ENCODE results near the gene ZNF567. TPM values are rescaled to one million over a fixed set of nuclear protein-coding genes. Genes with fewer than 3 reads are reported as not detected.

The ZNF567 gene
- total RNA-seq, 1 donor from 2014 or later: 9.7 TPM

GRCh38 chr19:36750066-36750691 is 62.8 kb downstream of the ZNF567 start:
- Mint-ChIP-seq H3K27me3 (ENCODE audit: unreplicated experiment) (peaks cover 2% of the 10 kb centered on the region), H3K27ac (ENCODE audit: unreplicated experiment) (no peak overlapping the region)
- no peak for TF ChIP-seq CTCF (IDR thresholded peaks at IDR 0.05; ENCODE audit: unreplicated experiment)

More at GRCh38 chr19:36750066-36750691, 62.8 kb downstream of the ZNF567 start:
- no peak for DNase-seq (ENCODE audit: low spot score)
- peaks cover 63% of the 10 kb centered on the region for H3K9me3 Mint-ChIP-seq (ENCODE audit: unreplicated experiment)
- H3K4me1 Mint-ChIP-seq (ENCODE audit: unreplicated experiment): no peaks in the 10 kb centered on the region
- H3K4me3 Mint-ChIP-seq (ENCODE audit: unreplicated experiment): peak overlapping the region; percentile 86
- peaks cover 91% of the 10 kb centered on the region for H3K36me3 Mint-ChIP-seq (ENCODE audit: low read depth, unreplicated experiment)

Other genes starting within 250 kb of the ZNF567 start
- gene ZNF566, start 198.1 kb upstream of the ZNF567 start, total RNA-seq (ENCODE audit: unreplicated experiment): 10.4 TPM
- 20.6 TPM for gene ZNF260, start 159.3 kb upstream of the ZNF567 start, total RNA-seq (ENCODE audit: unreplicated experiment)
- gene ZNF529, start 114.3 kb upstream of the ZNF567 start, total RNA-seq (ENCODE audit: unreplicated experiment): 19.0 TPM
- 12.5 TPM for gene ZNF382, start 82.3 kb upstream of the ZNF567 start, total RNA-seq (ENCODE audit: unreplicated experiment)
- 9.2 TPM for gene ZNF461, start 20.8 kb upstream of the ZNF567 start, total RNA-seq (ENCODE audit: unreplicated experiment)
- 7.0 TPM for gene ZNF850, start 85.2 kb downstream of the ZNF567 start, total RNA-seq (ENCODE audit: unreplicated experiment)
- gene ZNF790, start 150.8 kb downstream of the ZNF567 start, total RNA-seq (ENCODE audit: unreplicated experiment): 12.3 TPM
- 9.6 TPM for gene ZNF345, start 163.3 kb downstream of the ZNF567 start, total RNA-seq (ENCODE audit: unreplicated experiment)
- 2.8 TPM for gene ZNF829, start 228.7 kb downstream of the ZNF567 start, total RNA-seq (ENCODE audit: unreplicated experiment)
- gene ZNF568, start 228.7 kb downstream of the ZNF567 start, total RNA-seq (ENCODE audit: unreplicated experiment): 7.1 TPM